NCI-H2227 treated with DMSO at 0.1 percent for 48 hours (cell line): ENCODE results near the gene GLMN.

ENCODE experiments used
- DNase-seq: peaks from one replicate; lab custom pipeline; 2025; lab: John Stamatoyannopoulos, UW

The GLMN gene, protein sequence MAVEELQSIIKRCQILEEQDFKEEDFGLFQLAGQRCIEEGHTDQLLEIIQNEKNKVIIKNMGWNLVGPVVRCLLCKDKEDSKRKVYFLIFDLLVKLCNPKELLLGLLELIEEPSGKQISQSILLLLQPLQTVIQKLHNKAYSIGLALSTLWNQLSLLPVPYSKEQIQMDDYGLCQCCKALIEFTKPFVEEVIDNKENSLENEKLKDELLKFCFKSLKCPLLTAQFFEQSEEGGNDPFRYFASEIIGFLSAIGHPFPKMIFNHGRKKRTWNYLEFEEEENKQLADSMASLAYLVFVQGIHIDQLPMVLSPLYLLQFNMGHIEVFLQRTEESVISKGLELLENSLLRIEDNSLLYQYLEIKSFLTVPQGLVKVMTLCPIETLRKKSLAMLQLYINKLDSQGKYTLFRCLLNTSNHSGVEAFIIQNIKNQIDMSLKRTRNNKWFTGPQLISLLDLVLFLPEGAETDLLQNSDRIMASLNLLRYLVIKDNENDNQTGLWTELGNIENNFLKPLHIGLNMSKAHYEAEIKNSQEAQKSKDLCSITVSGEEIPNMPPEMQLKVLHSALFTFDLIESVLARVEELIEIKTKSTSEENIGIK

GRCh38 chr1:92298573-92299476, at the start of gene GLMN, which contains the start of gene RPAP2:
TSS of gene GLMN (minus strand) at chr1:92298987. CDS start at chr1:92297999, 988 bp downstream.
TSS of gene RPAP2 (plus strand) at chr1:92299059. CDS start at chr1:92299074, 15 bp downstream.
- DNase-seq = peak; percentile 88

- DNase-seq = no peak
These were observed 48.3 kb upstream of the GLMN start for GRCh38 chr1:92346866-92347640.

- no peak for DNase-seq
These were observed 44.3 kb upstream of the GLMN start for GRCh38 chr1:92343061-92343460.

DNA sequence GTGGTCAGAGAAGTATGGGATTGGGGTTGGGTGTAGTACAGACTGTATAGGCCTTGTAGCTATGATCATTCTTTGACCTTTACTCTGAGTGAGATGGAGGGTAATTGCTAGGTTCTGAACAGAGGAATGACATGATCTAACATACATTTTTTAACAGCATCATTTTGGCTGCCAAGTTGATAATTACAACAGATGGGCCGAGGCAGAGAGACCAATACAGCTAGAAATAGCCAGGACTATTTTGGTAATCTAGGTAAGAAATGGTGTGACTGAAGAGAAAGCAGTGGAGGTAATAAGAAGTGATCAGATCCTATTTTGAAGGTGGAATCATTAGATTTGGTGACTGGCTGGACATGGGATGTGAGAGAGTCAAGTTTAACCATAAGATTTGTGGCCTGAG, 43.6 kb upstream of the GLMN start:
- DNase-seq = peak; percentile 52

GRCh38 chr1:92340154-92340553, 41.4 kb upstream of the GLMN start:
- no peak for DNase-seq

DNA sequence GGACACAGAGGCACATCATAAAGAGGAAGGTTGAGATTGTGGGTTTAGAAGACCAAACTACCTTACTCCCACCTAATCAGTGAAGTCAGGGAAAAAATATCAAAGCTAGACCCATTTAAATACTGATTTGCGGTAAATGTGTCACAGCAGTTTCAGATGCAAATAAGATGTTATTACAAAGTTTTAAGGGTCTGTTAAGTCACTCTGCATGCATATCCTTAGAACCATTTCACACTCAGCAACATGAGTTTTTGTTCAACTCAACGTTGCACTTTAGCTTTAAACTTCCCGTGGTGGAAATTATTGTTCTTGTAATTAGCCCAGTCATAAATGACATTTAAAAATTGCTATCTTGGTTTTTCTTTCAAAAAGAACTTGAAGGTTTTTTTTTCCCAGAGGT, 34.9 kb upstream of the GLMN start:
- no peak for DNase-seq

DNA sequence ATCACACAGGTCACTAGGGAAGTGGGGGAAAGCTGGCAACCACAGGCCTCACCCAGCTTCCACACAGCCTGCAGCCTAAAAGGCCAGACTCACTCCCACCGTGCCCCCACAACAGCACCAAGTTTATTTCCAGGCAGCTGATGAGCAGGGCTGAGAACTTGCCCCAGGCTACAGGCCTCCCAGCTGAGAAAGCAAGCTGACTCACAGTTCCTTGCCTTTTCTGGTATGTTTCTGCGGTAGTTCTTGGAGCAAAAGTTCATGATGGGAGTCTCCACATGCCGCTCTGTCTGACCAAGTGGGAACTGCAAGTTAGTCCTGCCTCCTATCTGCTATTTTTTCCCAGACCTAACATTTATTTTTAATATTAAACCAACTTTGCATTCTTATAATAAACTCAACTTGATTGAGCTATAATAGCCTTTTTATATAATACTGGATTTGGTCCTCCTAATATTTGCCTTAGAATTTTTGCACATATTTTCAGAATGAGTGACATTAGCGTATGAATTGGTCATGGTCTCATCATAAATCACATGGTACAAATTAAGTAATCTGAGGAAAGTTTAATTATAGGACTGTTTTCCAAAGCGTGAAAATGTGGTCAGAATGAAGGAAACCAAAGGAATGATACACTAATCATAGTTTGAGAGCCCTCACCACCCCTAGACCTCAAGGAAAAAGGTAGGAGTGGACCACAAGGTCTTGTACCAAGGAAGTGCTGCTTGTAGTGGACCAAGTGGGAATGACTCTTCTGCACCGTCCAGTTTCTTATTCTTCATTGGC, 30.8 kb upstream of the GLMN start:
- no peak for DNase-seq

DNA sequence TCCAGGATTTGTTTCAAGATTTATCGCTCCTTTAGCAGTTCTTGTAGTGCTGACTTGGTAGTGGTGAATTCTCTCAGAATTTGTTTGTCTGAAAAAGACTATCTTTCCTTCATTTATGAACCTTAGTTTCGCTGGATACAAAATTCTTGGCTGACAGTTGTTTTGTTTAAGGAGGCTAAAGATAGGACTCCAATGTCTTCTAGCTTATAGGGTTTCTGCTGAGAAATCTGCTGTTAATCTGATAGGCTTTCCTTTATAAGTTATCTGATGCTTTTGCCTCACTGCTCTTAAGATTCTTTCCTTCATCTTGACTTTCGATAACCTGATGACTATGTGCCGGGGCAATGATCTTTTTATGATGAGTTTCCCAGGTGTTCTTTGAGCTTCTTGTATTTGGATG, 29.0 kb upstream of the GLMN start:
- no peak for DNase-seq

- DNase-seq = no peak
These were observed 27.9 kb upstream of the GLMN start for GRCh38 chr1:92326681-92327080.

- DNase-seq = no peak
These were observed 26.0 kb upstream of the GLMN start for GRCh38 chr1:92324784-92325183.

DNA sequence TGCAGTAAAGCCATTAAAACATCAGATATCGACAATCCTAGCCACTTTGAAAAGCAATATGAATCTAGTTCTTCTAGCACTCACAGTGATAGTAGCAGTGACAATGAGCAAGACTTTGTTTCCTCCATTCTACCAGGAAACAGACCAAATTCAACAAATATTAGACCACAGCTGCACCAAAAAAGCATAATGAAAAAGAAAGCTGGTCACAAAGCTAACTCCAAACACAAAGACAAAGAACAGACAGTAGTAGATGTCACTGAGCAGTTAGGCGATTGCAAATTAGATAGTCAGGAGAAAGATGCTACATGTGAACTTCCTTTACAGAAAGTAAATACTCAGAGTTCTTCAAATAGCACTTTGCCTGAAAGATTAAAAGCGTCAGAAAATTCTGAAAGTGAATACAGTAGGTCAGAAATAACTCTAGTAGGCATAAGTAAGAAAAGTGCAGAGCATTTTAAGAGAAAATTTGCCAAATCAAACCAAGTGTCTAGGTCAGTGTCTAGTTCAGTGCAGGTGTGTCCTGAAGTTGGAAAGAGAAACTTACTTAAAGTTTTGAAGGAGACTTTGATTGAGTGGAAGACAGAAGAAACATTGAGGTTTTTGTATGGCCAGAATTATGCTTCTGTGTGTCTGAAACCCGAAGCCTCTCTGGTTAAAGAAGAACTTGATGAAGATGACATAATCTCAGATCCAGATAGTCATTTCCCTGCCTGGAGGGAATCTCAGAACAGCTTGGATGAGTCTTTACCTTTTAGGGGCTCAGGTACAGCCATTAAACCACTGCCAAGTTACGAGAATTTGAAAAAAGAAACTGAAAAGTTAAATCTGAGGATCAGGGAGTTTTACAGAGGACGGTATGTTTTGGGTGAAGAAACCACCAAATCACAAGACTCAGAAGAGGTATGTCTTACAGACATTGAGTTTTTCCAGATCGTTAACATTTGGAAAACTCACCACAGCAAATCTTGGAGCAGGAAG, 25.0 kb upstream of the GLMN start:
- DNase-seq = no peak

DNA sequence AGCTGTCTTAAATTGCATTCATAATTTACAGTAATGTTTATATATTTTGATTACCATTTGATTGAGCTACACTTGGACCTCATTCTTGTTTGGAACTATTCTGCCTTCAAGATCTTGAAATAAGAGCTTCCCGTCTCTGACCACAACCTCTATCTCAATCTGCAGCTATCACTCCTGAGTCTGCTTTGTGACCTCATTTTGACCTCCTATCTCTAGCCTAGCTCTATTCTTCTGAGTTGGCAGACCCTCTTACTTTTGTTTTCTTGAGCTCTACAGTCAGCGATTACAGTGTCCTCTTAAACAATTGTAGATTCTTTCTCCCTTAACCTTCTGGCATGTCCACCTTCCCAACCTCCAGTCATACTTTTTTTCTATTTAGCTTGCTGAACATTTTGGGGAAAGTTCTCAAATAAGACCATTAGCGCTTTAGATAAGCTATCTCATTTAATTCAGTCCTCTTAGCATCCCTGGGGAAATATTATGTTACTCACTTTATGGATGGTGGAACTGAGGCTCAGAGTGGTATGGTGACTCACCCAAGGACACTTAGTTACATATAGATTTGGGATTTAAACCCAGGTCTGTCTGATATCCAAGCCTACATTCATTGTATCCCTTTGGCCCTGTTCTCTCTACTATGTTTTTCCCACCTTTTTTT, 19.2 kb upstream of the GLMN start:
- DNase-seq = no peak

GRCh38 chr1:92315766-92316599, 17.2 kb upstream of the GLMN start:
- DNase-seq = peak; percentile 29

DNA sequence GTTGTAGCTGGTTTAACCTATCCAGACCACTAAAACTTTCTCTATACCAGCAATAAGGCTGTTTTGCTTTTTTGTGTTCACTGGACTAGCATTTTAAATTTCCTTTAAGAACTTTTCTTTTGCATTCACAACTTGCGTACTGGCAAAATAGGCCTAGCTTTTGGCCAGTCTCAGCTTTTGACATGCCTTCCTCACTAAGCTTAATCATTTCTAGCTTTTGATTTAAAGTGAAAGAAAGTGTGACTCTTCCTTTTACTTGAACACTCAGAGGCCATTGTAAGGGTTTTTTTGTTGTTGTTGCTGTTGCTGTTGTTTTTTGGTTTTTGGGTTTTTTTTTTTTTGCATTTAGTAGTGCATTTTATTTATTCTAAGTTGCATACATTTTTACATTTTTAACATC, 15.2 kb upstream of the GLMN start:
- no peak for DNase-seq

GRCh38 chr1:92310185-92310597, 11.4 kb upstream of the GLMN start:
- peak; percentile 23 for DNase-seq

DNA sequence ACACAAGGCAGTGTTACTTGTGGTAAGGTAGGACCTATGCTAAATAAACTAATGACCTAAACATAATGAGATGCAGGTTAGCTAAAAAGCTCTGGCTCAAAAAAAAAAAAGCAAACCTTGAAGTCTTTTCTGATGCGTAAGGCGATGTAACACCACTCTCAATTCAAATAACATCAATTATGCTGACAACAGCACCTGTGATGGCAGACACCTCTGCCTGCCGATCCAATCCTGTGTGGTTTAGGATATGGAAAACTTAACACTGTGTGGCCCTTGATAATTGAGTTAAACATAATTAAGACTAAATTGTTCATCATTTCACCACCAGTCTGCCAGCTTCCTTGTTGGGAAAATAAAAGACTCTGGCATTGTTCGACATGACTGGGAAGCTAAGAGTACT, 9.2 kb upstream of the GLMN start:
- no peak for DNase-seq

- DNase-seq = no peak
These were observed 7.2 kb upstream of the GLMN start for GRCh38 chr1:92306020-92306419.

- no peak for DNase-seq
These were observed 2.2 kb upstream of the GLMN start for GRCh38 chr1:92301021-92301420.
